ENCODE measurements around the gene ECM1.

DNA sequence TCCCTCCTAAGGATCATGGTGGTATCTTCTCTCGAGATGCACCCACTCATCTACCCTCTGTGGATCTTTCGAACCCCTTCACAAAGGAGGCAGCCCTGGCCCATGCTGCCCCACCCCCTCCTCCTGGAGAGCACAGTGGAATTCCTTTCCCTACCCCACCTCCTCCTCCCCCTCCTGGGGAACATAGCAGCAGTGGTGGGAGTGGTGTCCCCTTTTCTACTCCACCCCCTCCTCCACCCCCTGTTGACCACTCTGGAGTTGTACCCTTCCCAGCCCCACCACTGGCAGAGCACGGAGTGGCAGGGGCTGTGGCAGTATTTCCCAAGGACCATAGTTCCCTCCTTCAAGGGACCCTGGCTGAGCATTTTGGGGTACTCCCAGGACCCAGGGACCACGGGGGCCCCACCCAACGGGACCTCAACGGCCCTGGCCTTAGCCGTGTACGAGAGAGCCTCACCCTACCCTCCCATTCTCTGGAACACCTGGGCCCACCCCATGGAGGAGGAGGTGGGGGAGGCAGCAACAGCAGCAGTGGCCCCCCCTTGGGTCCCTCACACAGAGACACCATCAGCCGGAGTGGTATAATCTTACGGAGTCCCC, 35.2 kb upstream of the ECM1 start:
- TF ChIP-seq, protein P1, sequence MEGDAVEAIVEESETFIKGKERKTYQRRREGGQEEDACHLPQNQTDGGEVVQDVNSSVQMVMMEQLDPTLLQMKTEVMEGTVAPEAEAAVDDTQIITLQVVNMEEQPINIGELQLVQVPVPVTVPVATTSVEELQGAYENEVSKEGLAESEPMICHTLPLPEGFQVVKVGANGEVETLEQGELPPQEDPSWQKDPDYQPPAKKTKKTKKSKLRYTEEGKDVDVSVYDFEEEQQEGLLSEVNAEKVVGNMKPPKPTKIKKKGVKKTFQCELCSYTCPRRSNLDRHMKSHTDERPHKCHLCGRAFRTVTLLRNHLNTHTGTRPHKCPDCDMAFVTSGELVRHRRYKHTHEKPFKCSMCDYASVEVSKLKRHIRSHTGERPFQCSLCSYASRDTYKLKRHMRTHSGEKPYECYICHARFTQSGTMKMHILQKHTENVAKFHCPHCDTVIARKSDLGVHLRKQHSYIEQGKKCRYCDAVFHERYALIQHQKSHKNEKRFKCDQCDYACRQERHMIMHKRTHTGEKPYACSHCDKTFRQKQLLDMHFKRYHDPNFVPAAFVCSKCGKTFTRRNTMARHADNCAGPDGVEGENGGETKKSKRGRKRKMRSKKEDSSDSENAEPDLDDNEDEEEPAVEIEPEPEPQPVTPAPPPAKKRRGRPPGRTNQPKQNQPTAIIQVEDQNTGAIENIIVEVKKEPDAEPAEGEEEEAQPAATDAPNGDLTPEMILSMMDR (IDR thresholded peaks at IDR 0.05), result no peak
- TF ChIP-seq POLR2A (IDR thresholded peaks at IDR 0.05), result no peak
